HG02973 (cell line): Measurements from ENCODE around the gene OR12D1.

Experiments used
- ATAC-seq: cut with Tn5 transposase; IDR thresholded peaks from one replicate; pipeline ENCODE4 v1.9.1; 2021; ENCODE audit warnings: moderate library complexity; ENCODE audit not compliant: unreplicated experiment

Gene OR12D1

GRCh38 chr6:29462022-29462421 lies 47.3 kb downstream of the OR12D1 start:
- no peak for ATAC-seq

DNA sequence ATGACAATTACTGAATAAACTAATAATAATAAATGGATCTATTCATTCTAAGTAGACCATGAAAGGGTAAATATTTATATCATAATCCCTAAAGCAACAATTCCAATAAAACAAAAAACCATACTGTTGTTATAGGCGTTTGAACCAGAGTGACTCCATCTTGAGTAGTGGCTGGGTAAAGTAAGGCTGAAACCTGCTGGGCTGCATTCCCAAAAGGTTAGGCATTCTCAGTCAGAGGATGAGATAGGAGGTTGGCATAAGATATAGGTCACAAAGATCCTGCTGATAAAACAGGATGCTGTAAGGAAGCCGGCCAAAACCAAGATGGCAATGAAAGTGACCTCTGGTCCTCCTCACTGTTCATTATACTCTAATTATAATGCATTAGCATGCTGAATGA lies 50.6 kb downstream of the OR12D1 start:
- ATAC-seq, result no peak

- no peak for ATAC-seq
Measured at GRCh38 chr6:29465801-29466200, 51.1 kb downstream of the OR12D1 start.

DNA sequence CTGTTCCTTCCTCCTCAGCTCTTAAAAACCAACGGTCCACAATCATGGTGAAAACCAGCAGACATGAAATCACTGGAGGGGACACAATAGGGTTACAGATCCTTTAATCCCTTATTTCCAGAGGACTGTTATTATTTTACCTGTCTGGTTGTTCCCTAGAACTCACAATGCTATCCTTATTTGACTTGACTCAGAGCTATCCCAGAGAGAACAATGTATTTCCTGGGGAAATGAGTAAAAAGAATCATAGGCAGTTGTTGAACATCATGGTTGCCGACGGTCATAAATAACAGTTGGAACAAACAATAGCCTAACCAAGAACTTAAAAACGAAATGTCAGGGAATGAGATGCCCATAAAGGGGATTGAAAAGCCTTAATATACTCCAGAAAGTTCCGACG lies 51.5 kb downstream of the OR12D1 start:
- ATAC-seq, result no peak
